ENCODE measurements around the gene PHF10.
A peak's percentile ranks its signal among the peaks of the same experiment; 100 is the strongest.

PHF10 gene

DNA sequence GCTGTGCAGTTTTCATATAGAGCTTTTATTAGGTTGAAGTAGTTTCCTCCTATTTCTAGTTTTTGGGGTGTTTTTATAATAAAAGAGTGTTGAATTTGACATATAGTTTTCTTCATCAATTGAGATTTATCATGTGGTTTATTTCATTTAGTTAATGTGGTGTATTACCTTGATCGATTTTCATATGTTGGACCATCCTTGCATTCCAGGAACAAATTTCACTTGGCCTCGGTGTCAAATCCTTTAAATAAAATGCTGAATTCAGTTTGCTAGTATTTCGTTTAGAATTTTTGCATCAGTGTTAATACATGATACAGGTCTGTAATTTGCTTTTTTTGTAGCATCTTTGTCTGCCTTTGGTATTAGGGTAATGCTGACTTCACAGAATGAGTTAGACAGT lies 21.1 kb upstream of the PHF10 start:
- H3K27me3 ChIP-seq (ENCODE audit: control insufficient read depth, insufficient read depth, low read length) = no peaks in the 10 kb centered on the region
- no peak overlapping the region for H3K27ac ChIP-seq (ENCODE audit: low read length)
- WGBS (ENCODE audit: insufficient coverage, insufficient read length) = no CpG with 5 or more reads among the region's 3 CpGs
- no peak for DNase-seq (ENCODE audit: low read depth, low spot score)
- no peaks in the 10 kb centered on the region for H3K36me3 ChIP-seq (ENCODE audit: control insufficient read depth, insufficient read depth, low read length)
- H3K4me1 ChIP-seq (ENCODE audit: control insufficient read depth, insufficient read depth, low read length) = no peaks in the 10 kb centered on the region
- no peaks in the 10 kb centered on the region for H3K9me3 ChIP-seq (ENCODE audit: control insufficient read depth, insufficient read depth, low read length)
- H3K4me3 ChIP-seq (ENCODE audit: low read length) = no peak overlapping the region

DNA sequence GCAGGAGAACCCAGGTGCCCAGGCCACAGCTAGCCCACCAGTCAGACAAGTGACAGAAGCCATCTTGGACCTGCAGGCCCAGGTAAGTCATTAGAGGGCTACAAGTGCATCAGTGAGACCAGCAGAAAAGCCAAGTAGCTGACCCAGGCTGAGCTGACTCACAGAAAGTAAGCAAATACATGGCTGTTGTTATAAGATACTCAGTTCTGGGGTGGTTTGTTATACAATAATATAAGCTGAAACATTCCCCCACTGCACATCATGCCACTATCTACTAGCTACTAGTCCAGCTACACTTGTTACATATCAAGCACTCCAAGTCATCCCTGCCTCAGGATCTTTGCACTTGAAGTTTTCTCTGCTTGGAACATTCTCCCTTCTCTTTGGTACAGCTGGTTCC lies 17.0 kb upstream of the PHF10 start:
- Histone ChIP-seq H3K9me3 (ENCODE audit: control insufficient read depth, insufficient read depth, low read length) (no peaks in the 10 kb centered on the region), H3K4me1 (ENCODE audit: control insufficient read depth, insufficient read depth, low read length) (no peaks in the 10 kb centered on the region), H3K36me3 (ENCODE audit: control insufficient read depth, insufficient read depth, low read length) (no peaks in the 10 kb centered on the region), H3K4me3 (ENCODE audit: low read length) (no peak overlapping the region), H3K27me3 (ENCODE audit: control insufficient read depth, insufficient read depth, low read length) (no peaks in the 10 kb centered on the region), H3K27ac (ENCODE audit: low read length) (no peak overlapping the region)
- DNase-seq (ENCODE audit: low read depth, low spot score) = no peak

DNA sequence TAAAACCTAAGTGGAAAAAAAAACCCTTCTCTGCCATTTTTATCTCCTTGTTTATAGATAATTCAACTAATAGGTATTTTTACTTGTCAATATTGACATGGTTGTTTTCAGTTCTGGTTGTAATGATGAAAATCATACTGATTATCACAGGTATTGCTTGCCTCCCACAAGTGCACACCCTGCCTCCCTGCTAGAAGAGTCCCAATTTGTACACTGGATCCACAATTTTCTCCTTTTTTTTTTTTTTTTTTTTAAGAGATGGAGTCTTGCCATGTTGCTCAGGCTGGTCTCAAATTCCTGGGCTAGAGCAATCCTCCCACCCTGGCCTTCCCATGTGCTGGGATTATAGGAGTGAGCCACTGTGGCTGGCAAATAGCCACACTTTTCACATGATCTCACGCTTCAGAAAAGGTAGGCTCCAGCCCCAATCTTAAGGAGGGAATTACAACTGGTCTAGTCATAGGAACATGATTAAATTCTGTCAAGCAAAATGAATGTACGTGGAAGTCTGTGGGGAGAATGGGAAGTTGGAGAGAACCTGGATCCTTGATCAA lies 14.8 kb upstream of the PHF10 start:
- no peaks in the 10 kb centered on the region for H3K27me3 ChIP-seq (ENCODE audit: control insufficient read depth, insufficient read depth, low read length)

DNA sequence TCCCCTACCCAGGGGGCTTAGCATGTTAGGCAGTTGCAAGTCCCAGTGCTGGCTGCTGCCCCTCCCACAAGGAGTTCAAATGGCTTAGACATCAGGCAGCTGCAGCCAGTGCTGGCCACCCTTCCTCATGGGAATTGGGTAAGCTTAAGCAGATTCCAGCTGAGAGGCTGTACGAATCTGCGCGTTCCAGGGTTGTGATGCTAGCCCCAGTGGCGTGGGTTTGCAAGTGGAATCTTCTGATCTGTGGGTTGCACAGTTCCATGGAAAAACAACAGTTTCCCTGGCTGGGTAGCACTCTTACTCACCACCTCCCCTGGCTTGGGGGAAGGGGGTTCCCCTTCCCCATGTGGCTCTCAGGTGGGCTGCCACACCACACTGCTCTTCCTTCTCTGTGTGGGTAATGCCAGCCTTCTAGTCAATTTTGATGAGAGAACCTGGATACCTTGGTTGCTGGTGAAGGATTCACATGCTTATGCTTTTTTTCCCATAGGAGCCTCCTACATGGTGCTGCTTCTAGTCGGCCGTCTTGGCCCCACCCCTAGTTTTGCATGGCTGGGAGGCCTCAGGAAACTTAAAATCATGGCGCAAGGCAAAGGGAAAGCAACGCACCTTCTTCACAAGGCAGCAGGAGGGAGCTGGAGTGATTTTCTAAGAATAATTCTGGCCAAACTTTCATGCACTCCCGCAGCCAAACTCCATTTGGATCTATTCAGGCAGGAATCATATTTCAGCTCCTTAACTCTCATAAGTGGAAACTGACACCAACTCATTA lies 14.1 kb upstream of the PHF10 start:
- H3K27me3 ChIP-seq (ENCODE audit: control insufficient read depth, insufficient read depth, low read length) = no peaks in the 10 kb centered on the region
- no peak overlapping the region for H3K27ac ChIP-seq (ENCODE audit: low read length)
- DNase-seq (ENCODE audit: low read depth, low spot score) = no peak
- H3K9me3 ChIP-seq (ENCODE audit: control insufficient read depth, insufficient read depth, low read length) = no peaks in the 10 kb centered on the region
- H3K36me3 ChIP-seq (ENCODE audit: control insufficient read depth, insufficient read depth, low read length) = no peaks in the 10 kb centered on the region
- H3K4me1 ChIP-seq (ENCODE audit: control insufficient read depth, insufficient read depth, low read length) = no peaks in the 10 kb centered on the region
- no peak overlapping the region for H3K4me3 ChIP-seq (ENCODE audit: low read length)
- WGBS (ENCODE audit: insufficient coverage, insufficient read length) = no CpG with 5 or more reads among the region's 9 CpGs

More for the DNA sequence above, 14.8 kb upstream of the PHF10 start:
- Histone ChIP-seq H3K4me1 (ENCODE audit: control insufficient read depth, insufficient read depth, low read length) (no peaks in the 10 kb centered on the region), H3K36me3 (ENCODE audit: control insufficient read depth, insufficient read depth, low read length) (no peaks in the 10 kb centered on the region), H3K4me3 (ENCODE audit: low read length) (no peak overlapping the region), H3K9me3 (ENCODE audit: control insufficient read depth, insufficient read depth, low read length) (no peaks in the 10 kb centered on the region), H3K27ac (ENCODE audit: low read length) (no peak overlapping the region)
- no CpG with 5 or more reads among the region's 2 CpGs for WGBS (ENCODE audit: insufficient coverage, insufficient read length)
- no peak for DNase-seq (ENCODE audit: low read depth, low spot score)

GRCh38 chr6:169729961-169730360 lies 5.7 kb upstream of the PHF10 start:
- Histone ChIP-seq H3K4me3 (ENCODE audit: low read length) (no peak overlapping the region), H3K27me3 (ENCODE audit: control insufficient read depth, insufficient read depth, low read length) (no peaks in the 10 kb centered on the region), H3K27ac (ENCODE audit: low read length) (no peak overlapping the region), H3K9me3 (ENCODE audit: control insufficient read depth, insufficient read depth, low read length) (no peaks in the 10 kb centered on the region), H3K4me1 (ENCODE audit: control insufficient read depth, insufficient read depth, low read length) (no peaks in the 10 kb centered on the region; the same call in 1 of the 2 replicates), H3K36me3 (ENCODE audit: control insufficient read depth, insufficient read depth, low read length) (no peaks in the 10 kb centered on the region)
- DNase-seq (ENCODE audit: low read depth, low spot score) = no peak

DNA sequence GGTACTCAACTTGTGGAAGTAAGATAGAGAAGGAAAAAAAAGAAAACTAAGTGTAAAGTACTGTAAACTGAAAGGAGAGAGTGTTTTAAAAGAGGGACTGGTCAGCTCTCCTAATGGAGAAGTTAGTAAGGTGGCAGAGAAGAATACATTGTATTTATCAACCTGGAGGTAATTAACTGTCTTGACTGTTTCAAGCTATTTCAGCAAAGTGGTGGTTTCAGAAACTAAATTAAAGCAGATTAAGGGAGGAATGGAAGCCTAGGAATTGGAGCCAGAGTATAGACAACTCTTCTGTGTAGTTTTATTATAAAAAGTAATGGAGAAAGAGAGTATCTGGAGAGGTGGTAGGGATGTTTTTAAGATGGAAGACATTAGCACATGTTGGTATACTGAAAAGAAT lies 2.7 kb upstream of the PHF10 start:
- H3K9me3 ChIP-seq (ENCODE audit: control insufficient read depth, insufficient read depth, low read length) = no peaks in the 10 kb centered on the region
- DNase-seq (ENCODE audit: low read depth, low spot score) = no peak
- H3K4me1 ChIP-seq (ENCODE audit: control insufficient read depth, insufficient read depth, low read length) = no peaks in the 10 kb centered on the region; the same call in 1 of the 2 replicates
- no peak overlapping the region for H3K4me3 ChIP-seq (ENCODE audit: low read length)
- H3K27ac ChIP-seq (ENCODE audit: low read length) = no peak overlapping the region
- no peaks in the 10 kb centered on the region for H3K27me3 ChIP-seq (ENCODE audit: control insufficient read depth, insufficient read depth, low read length)
- no peaks in the 10 kb centered on the region for H3K36me3 ChIP-seq (ENCODE audit: control insufficient read depth, insufficient read depth, low read length)

GRCh38 chr6:169726049-169726400 lies 1.7 kb upstream of the PHF10 start:
- no CpG with 5 or more reads among the region's 1 CpG for WGBS (ENCODE audit: insufficient coverage, insufficient read length)
- no peak overlapping the region for H3K27ac ChIP-seq (ENCODE audit: low read length)
- H3K9me3 ChIP-seq (ENCODE audit: control insufficient read depth, insufficient read depth, low read length) = no peaks in the 10 kb centered on the region
- H3K27me3 ChIP-seq (ENCODE audit: control insufficient read depth, insufficient read depth, low read length) = no peaks in the 10 kb centered on the region
- H3K4me3 ChIP-seq (ENCODE audit: low read length) = no peak overlapping the region
- H3K4me1 ChIP-seq (ENCODE audit: control insufficient read depth, insufficient read depth, low read length) = no peaks in the 10 kb centered on the region; the same call in 1 of the 2 replicates
- no peak for DNase-seq (ENCODE audit: low read depth, low spot score)
- H3K36me3 ChIP-seq (ENCODE audit: control insufficient read depth, insufficient read depth, low read length) = no peaks in the 10 kb centered on the region

GRCh38 chr6:169725125-169726048 lies 1.1 kb upstream of the PHF10 start:
- H3K27me3 ChIP-seq (ENCODE audit: control insufficient read depth, insufficient read depth, low read length) = no peaks in the 10 kb centered on the region
- WGBS (ENCODE audit: insufficient coverage, insufficient read length) = 100% methylated on average over 2 of the region's 29 CpGs
- no peaks in the 10 kb centered on the region for H3K36me3 ChIP-seq (ENCODE audit: control insufficient read depth, insufficient read depth, low read length)
- DNase-seq (ENCODE audit: low read depth, low spot score) = no peak
- H3K27ac ChIP-seq (ENCODE audit: low read length) = no peak overlapping the region
- peak overlapping the region; percentile 59; the same call in 1 of the 2 replicates for H3K4me3 ChIP-seq (ENCODE audit: low read length)
- H3K4me1 ChIP-seq (ENCODE audit: control insufficient read depth, insufficient read depth, low read length) = no peaks in the 10 kb centered on the region; the same call in 1 of the 2 replicates
- H3K9me3 ChIP-seq (ENCODE audit: control insufficient read depth, insufficient read depth, low read length) = no peaks in the 10 kb centered on the region

DNA sequence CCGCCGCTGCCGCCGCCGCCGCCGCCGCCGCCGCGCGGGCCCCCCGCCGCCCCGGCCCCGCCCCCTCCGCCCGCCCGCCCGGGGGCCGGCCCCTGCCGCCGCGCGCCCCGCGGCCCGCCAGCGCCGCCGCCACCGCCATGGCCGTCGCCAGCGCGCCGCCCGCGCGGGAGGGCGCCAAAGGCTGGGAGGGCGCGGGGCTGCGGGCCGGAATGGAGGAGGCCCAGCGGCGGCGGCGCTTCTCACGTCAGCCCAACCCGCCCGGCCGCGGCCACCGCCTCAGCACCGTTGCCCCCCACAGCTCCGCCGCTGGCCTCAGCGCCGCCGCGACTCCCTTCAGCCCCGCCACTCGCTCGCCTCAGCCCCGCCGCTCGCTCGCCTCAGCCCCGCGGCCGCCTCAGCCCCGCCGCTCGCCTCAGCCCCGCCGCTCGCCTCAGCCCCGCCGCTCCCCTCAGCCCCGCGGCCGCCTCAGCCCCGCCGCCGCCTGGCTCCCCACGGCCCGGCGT lies 258 bp downstream of the PHF10 start:
- Histone ChIP-seq H3K4me1 (ENCODE audit: control insufficient read depth, insufficient read depth, low read length) (no peaks in the 10 kb centered on the region; the same call in 1 of the 2 replicates), H3K27me3 (ENCODE audit: control insufficient read depth, insufficient read depth, low read length) (no peaks in the 10 kb centered on the region), H3K27ac (ENCODE audit: low read length) (no peak overlapping the region), H3K36me3 (ENCODE audit: control insufficient read depth, insufficient read depth, low read length) (no peaks in the 10 kb centered on the region), H3K9me3 (ENCODE audit: control insufficient read depth, insufficient read depth, low read length) (no peaks in the 10 kb centered on the region), H3K4me3 (ENCODE audit: low read length) (peak overlapping the region; percentile 59; the same call in 1 of the 2 replicates)
- WGBS (ENCODE audit: insufficient coverage, insufficient read length) = no CpG with 5 or more reads among the region's 89 CpGs
- no peak for DNase-seq (ENCODE audit: low read depth, low spot score)

GRCh38 chr6:169723200-169723909 lies 945 bp downstream of the PHF10 start:
- H3K27ac ChIP-seq (ENCODE audit: low read length) = no peak overlapping the region
- H3K36me3 ChIP-seq (ENCODE audit: control insufficient read depth, insufficient read depth, low read length) = no peaks in the 10 kb centered on the region
- H3K4me3 ChIP-seq (ENCODE audit: low read length) = peak overlapping the region; percentile 76; the same call in 1 of the 2 replicates
- no peaks in the 10 kb centered on the region for H3K9me3 ChIP-seq (ENCODE audit: control insufficient read depth, insufficient read depth, low read length)
- no CpG with 5 or more reads among the region's 70 CpGs for WGBS (ENCODE audit: insufficient coverage, insufficient read length)
- DNase-seq (ENCODE audit: low read depth, low spot score) = no peak
- H3K27me3 ChIP-seq (ENCODE audit: control insufficient read depth, insufficient read depth, low read length) = no peaks in the 10 kb centered on the region
- H3K4me1 ChIP-seq (ENCODE audit: control insufficient read depth, insufficient read depth, low read length) = no peaks in the 10 kb centered on the region; the same call in 1 of the 2 replicates

All from iPS DF 6.9 (cell line).